HG03378 (cell line): ENCODE data around the gene TM9SF1.
A peak's percentile ranks its signal among the peaks of the same experiment; 100 is the strongest.

Experiments used
- ATAC-seq: cut with Tn5 transposase; IDR thresholded peaks from one replicate; pipeline ENCODE4 v1.9.1; 2021; ENCODE audit warnings: mild to moderate bottlenecking, moderate library complexity; ENCODE audit not compliant: unreplicated experiment

TM9SF1 gene

GRCh38 chr14:24195186-24196070, at the start of gene TM9SF1:
Gene TM9SF1, minus strand, starts transcription at chr14:24195441. Its CDS starts 422 bp downstream, at chr14:24195019.
- ATAC-seq: peak; percentile 80

DNA sequence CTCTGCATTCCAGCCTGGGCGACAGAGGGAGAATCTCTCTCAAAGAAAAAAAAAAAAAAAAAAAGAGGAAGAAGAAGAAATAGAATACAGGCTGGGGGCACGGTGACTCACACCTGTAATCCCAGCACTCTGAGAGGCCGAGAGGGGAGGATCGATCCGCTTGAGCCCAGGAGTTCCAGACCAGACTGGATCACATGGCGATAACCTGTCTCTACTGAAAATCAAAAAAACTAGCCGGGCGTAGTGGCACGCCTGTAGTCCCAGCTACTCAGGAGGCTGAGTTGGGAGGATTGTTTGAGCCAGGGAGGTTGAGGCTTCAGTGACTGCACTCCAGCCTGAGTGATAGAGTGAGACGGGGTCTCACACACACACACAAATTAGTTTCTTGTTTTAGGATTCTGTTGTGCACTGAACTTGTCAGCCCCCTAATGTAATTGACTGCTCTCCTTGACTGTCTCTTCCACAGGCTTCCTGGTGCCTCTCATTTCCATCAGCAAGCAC, 48.1 kb upstream of the TM9SF1 start:
- no peak for ATAC-seq

DNA sequence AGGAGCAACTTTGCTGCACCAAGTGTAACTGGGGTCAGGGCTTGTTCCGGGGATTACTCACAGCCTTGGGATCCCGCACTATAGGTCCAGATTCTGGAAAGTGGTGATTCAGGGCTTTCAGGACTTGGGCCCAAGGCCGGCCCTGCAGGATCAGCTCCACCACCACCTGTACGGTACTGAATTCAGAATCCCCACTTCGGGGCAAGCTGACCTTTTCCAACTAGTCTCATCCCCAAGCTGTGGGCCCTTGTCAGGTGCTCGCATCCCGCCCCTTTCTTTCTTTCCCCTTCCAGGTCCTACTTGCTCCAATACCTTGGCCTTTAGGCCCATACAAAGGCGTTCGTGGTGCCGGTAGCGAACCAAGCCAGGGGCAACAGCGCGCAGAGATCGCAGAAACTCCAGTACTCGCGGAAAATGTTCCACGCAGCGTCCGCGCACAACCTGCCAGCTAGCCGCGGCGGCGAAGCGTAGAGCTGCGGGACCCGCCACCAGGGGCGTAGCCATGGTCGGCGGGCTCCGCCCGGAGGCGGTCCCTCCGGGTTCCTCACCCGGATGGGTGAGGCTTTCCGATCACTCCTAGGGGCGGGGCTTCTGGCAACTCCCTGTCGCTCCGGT, 46.7 kb upstream of the TM9SF1 start:
- ATAC-seq: peak; percentile 58

GRCh38 chr14:24240110-24240918, 45.1 kb upstream of the TM9SF1 start:
- no peak for ATAC-seq

GRCh38 chr14:24238527-24239037, 43.3 kb upstream of the TM9SF1 start:
- ATAC-seq: no peak

- ATAC-seq: no peak
Measured at GRCh38 chr14:24238123-24238522, 42.9 kb upstream of the TM9SF1 start.

- ATAC-seq: no peak
Measured at GRCh38 chr14:24237463-24237955, 42.3 kb upstream of the TM9SF1 start.

DNA sequence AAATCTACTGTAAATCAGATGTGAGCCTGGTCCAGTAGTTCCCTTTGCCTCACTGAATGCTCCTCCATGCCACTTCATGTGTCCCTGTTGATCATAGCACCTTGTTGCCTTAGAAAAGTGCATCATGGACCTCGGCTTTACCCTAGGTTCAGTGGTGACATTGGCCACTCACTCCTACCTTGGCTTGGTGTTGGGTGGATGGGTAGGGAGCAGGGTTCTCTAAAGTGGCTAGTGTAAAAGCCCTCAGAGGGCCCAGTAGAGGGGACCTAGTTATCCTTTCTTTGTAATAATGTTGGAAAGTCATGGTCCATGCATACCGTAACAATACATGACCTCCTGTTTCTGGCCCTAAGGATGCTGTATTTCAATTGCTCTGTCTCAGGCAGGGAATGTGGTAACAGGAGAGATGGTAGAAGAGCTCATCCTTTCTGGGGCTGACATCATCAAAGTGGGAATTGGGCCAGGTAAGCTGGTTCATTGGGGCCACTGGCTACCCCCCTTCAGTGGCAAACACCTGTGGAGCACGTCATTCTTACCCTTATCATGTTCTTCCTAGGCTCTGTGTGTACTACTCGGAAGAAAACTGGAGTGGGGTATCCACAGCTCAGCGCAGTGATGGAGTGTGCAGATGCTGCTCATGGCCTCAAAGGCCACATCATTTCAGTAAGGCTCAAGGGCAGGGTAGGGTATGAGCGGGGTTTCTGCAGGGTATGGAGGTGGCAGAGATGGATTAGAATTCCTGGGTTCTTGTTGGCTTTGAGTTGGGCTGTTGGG, 41.6 kb upstream of the TM9SF1 start:
- ATAC-seq: no peak

DNA sequence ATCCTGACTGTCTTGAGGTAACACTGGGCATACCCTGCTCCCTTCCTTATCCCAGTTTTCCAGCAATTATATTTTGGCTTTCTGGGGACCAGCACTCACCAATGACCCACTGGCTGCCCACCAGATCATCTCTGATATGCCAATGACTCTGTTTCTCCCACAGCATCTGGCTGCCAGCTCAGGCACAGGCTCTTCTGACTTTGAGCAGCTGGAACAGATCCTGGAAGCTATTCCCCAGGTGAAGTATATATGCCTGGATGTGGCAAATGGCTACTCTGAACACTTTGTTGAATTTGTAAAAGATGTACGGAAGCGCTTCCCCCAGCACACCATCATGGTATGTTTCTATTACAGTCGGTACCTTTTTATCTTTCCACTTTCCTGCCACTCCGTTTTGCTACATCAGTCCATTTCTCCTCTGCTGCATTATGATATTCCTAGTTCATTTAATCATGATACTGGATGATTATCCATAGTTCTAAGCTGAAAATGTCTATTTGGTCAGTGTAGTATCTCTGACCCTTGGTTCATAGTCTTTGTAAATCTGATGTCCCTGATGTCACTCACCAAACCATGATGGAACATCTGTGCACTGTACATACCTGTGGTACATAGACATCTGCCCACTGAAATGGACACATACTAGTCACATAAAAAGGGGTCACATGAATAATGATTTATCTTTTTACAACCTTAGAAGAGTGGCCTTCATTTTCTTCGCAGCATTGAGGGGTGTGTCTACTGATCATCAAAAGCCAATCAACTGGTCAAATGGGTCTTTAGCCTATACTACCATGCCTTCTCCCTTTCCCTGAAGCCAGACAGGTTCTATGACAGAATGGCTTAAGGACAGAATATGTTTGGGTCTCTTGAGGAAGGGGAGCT, 40.8 kb upstream of the TM9SF1 start:
- ATAC-seq: no peak

DNA sequence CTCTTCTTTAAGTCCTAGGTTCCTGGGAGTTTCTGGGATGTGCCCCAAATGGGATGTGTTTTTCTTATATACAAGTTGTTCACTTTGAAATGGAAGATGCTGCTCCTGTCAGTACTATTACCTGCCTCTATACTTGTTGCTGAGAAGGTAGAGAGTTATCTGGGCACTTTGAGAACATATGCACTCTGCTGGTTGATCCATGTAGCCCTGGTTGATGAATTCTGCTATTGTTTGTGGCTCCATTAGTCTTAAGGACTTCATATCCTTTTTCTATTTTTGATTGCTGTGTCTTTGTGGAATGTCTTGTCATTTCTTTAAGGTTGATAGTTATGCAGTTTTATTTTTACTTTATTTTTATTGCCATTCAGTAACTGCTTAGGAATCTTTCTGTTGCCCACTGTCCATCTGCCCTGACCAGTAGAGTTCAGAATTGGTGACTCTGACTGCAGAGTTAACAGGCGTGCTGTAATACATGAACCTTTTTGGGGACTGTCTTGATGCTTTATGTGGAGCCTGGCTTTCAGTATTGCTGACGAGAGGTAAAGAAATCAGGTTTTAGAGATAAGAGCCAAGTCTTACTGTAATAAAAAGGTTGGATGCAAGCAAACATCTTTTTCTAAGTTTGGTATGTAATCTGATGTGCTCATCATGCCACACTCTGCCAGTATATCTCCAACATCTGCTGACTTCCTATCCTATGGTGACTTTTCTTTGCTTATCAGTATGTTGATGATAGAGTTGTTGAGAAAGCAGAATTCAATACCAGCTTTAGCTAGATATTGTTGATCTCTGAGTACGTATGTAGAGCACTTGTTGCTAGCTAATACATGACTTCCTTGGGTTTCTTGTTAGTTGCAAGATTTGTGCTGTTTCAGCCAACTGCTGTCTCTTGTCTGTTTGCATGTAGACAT, 39.1 kb upstream of the TM9SF1 start:
- no peak for ATAC-seq

- ATAC-seq: no peak
Measured at GRCh38 chr14:24233538-24233866, 38.3 kb upstream of the TM9SF1 start.

- peak; percentile 43 for ATAC-seq
Measured at GRCh38 chr14:24232645-24233537, 37.6 kb upstream of the TM9SF1 start, which contains the start of gene GMPR2. Gene GMPR2, plus strand, starts transcription at chr14:24232929. Its CDS starts 325 bp downstream, at chr14:24233254.

DNA sequence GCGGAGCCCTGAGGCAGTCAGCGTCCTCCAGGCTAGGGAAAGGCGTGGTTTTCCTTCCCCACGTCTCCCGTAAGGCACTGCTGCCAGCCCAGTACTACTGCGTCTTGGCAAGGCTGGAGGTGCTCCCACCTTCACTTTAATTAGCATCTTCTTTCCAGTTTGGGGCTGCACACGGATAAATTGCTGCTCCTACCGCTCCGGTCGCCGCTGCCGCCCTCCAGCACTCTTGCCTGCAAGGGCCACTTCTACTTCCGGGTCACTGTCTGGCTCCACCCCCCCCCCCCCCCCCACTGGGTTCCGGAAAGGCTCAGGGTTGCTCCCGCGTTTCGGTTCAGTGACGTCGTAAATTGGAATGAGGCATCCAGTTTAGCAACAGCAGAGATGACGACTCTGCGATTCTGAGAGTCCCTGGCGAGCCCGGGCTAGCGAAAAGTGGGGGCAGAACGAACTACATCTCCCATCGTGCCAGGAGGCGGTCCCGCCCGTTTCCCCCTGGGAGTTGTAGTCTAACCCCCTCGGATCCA, 36.9 kb upstream of the TM9SF1 start, which contains the start of gene NEDD8:
NEDD8 (minus strand) TSS at position 247 of the 524 bp plus-strand sequence; CDS start at position 147, 100 bp downstream.
- ATAC-seq: peak; percentile 63

GRCh38 chr14:24231263-24232120, 36.3 kb upstream of the TM9SF1 start:
- ATAC-seq: no peak

- no peak for ATAC-seq
Measured at GRCh38 chr14:24228902-24229301, 33.7 kb upstream of the TM9SF1 start.

- ATAC-seq: no peak
Measured at GRCh38 chr14:24226473-24226872, 31.2 kb upstream of the TM9SF1 start.
